GM18873 (cell line): ENCODE data around the gene WIPF1.
A peak's percentile ranks its signal among the peaks of the same experiment; 100 is the strongest.

Experiments
- ATAC-seq: cut with Tn5 transposase; IDR thresholded peaks from one replicate; pipeline ENCODE4 v1.9.1; 2021; ENCODE audit warnings: mild to moderate bottlenecking, moderate library complexity, moderate number of reproducible peaks; ENCODE audit not compliant: unreplicated experiment, low FRiP score

Gene WIPF1

DNA sequence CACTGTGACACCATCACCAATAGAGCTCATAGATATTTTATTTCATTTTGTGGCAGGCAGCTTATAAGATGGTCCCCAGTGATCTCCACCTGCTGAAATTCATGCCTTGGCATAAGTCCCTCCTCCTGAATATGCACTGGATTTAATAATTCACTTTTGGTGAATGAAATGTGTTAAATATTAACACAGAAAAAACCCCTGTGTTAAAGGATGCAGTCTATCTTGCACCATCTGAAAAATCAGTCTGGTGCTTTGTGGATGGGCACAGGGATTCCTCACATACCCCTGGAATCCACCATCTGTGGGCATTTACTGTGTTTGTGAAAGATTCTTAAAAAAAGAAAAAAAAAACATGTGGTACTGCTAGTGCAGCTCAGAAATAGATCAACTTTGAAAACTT, 26.1 kb upstream of the WIPF1 start:
- ATAC-seq: peak; percentile 60

DNA sequence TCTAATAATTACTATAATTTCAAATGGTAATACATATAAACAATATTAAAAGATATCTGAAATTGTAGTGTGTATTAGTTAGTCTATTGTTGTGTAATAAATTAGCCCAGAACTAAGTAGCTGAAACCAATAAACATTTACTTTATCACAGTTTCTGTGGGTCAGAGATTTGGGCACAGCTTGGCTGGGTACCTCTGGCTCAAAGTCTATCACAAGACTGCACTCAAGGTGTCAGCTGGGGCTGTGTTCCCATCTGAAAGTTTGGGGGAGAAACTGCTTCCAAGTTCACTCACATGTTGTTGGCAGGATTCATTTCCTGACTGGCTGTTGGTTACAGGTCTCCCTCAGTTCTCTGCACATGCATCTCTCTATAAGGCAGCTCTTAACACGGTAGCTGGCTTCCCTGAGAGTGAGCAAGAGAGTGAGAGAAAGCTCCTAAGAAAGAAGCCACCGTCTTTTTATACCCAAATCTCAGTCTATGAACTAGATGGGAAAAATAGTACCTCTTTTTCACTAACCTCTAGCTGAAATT, 25.6 kb upstream of the WIPF1 start:
- peak; percentile 12 for ATAC-seq

DNA sequence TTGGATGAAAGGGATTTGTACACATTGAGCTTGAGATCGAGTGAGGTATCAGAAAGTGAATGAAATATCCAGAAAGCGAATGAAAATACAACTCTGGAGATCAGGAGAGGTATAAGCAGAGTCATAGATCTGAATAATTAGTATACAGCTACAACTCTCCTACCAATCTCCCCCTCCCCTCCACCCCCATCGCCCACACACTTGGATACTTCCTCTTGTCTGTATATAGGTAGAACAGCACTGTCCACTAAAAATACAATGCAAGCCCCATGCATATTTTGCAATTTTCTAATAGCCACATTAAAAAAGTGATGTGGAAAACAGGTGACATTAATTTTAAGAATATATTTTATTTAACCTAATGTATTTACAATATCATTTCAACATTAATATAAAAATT, 23.7 kb upstream of the WIPF1 start:
- ATAC-seq: no peak

DNA sequence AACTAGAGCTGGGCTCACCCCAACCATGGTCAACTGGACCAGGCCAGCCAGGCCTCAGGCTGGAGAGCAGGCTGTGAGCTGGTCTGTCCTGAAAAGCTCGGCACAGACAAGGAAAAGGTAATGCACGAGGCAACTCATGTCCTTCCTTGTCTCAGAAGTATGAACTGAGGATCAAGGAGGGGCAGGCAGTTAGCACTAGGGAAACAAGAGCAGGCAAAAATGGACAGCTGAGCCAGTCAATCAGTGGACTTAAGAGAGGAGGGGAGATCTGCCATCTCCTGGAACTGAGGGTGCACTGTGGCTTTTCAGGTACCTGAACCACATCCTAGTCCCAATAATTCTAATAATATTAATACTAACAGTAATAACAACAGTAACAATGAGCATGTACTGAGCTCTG, 20.6 kb upstream of the WIPF1 start:
- ATAC-seq: no peak

DNA sequence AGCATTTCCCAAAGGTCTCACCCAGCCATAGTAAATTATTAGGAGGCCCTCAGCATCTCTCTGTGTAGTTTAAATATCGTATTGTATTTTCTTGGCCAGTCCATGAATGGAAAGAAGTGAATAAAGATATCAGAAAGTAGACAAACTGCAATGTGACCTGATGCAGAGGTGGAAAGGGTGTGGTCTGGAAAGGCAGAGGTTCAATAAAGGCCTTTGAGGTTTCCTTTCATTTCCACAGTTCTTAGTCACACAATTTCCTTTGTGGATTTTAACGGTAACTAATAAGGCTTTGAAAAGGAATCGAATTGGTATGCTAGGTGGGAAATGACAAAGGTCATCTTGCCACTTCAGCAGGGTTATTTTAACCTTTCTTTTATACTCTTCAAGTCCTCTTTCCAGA, 20.1 kb upstream of the WIPF1 start:
- ATAC-seq: no peak

DNA sequence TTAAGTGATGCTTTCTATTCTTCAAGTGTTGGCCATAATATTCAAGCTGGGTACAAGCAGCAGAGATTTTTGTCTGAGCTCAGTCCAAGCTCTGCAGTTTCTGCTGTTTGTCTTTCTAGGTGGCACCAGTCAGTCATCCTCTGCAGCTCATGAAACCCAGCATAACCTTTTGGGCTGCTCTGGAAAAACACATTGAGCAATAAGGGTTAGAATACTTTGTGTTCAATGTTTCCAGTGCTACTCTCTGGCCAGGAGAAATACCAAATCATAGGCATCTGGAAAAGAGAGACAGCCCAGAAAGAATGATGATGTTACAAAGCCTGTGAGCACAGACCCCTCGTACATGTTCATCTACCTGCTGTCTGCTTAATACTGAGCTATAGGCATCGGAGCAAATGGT, 19.5 kb upstream of the WIPF1 start:
- no peak for ATAC-seq

DNA sequence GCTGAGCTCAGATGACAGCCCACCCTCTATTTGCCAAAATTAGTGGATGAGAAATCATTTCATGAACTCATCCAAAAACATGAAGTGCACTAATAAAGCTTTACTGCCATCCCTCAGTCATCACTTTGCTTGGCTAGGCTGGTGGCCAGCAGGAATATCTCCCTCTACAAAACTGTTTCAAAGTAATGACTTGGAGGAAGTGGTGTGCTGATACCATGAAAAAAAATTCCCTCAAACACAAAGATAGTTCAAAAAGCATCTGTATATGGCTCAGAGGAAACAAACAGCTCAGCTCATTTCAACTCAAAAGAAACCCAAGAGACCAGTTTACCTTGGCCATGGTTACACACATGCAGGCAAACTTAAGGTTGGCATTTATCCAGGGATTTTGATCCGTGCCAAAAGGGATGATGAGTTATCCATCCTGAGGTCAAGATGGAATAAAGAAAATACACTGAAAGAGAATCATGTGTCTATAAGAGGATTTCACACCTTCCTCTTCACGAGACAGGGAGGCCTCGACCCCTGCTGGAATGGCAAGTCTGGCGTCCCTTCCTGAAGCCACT, 18.4 kb upstream of the WIPF1 start:
- no peak for ATAC-seq

DNA sequence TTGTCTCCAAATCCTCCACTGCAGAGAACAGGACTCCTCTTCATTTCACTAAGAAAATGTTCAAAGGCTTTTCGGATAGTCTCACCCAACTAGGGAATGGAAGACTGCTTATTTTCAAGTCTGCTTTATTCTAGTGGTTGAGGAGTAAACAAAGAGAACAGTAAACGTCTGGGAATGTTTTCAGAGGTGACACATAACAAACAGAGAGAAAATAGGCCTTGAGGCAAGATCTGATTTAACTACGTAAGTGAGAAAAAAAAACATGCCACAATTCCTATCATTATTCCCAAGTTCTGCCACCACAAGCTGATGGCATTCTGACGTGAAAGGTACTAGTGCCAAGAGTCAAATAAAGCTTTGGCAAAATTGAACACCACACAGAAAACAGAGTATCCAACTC, 16.7 kb upstream of the WIPF1 start:
- ATAC-seq: no peak

DNA sequence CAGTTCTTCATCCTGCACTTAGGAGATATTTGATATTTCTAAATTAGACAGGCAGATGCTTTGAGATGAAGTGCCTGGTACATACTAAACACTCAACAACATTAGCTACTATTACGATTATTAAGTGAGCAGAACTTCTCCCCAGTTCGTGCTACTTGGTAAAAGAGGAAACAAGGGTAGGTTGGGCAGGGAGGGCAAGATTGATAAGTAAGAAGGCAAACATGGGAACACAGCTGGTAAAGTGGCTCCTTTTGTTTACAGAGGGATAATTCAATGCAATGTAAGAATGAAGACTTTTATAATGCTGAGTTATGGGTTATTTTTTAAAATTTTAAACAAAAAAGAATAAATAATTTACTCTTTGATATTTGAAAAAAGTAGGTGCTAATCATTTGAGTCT, 15.9 kb upstream of the WIPF1 start:
- no peak for ATAC-seq

DNA sequence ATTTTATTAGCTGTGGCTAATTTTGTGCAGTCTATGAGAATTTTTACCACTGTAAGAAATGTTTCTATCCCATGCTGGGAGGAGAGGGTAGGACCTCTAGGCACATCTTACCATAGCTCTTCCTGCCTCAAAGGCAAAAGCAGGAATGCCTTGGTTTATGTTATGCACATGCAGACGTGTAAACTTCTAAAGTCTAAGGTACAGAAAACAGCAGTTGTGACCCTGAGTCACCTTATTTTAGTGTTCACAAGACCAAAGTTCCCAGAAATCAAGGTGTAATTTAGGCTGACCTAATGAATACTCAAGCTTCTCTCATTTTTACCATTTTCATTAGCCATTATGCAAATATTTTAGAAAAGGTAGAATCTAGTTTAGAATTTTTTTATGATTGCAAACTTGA, 15.4 kb upstream of the WIPF1 start:
- ATAC-seq: no peak

DNA sequence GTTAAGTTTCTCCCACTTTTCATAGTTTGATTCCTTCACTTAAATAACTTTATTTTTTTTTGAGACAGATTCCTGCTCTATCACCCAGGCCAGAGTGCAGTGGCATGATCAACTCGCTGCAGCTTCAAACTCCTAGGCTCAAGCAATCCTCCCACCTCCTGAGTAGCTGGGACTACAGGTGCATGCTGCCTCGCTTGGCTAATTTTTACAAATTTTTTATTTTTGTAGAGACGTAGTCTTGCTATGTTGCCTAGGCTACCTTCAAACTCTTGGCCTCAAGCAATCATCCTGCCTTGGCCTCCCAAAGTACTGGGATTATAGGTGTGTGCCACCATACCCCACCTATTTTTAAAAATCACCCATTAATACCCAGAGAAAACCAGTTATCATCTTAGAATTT, 14.2 kb upstream of the WIPF1 start:
- ATAC-seq: no peak

DNA sequence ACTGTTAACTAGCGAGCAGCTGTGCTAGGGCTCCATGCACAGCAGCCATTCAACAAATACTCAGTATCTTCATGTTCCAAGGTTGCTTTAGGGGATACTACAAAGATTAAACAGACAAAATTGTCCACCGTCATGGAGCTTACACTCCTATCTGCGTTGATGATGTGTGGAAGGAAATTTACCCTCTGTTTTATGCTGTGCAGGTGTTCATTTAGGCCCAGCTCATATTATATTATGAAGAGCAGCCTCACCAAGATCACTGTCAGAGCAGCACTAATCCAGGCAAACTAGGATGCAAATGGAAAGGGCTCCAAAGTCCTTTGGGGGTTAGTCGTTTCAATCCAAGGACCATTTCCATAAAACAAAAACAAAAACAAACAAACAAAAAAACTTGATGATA, 13.4 kb upstream of the WIPF1 start:
- ATAC-seq: no peak

DNA sequence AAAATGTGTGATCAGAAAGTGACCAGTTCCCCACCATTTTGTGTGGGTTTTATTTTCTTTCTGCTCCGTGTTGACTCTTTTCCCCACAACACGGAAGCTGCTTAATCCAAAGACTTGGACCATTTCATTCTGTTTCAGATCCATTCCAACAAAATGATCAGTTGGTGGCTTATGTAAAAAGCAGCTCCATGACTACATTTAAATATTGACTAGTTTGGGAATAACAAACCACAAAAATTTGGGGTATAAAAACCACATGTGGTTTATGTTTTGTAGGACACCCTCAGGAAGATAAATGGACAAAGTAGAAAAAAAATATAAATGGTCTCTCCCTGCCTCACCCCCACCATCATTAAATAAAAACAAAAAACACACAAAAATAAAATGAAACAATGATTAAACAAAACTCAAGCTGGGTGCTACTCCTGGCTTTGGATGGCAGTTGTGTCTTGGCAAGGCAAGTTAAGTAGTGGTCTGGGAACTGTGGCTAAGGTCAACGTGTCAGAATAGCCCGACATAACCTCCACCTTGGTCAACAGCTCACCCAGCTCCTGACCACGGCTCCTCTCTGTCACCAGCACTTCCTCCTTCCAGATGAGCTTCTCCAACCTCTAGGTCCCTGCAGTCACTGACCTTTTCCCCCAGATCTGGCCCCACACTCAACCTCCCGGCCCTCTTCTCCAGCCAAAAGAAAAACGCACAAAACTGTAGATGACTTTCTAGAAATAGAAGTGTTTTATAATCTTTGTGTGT, 12.8 kb upstream of the WIPF1 start:
- ATAC-seq: no peak

DNA sequence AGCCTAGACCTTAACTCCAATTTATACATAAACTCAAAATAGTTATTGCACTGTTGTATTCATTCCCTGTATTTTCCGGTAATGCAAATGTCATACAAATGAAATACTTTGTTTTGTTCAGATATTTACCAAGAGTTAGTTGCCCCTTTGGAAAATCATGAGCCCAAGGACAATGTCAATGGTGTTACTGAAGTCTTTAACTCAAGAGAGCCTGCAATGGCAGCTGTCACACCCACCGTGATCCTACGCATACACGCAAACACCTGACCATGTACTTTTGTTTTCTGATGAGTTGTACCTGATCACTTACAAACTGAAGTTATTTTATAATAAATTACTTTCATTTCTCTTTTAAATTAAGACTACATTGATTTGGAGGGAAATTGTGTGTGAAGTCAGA, 11.7 kb upstream of the WIPF1 start:
- no peak for ATAC-seq

DNA sequence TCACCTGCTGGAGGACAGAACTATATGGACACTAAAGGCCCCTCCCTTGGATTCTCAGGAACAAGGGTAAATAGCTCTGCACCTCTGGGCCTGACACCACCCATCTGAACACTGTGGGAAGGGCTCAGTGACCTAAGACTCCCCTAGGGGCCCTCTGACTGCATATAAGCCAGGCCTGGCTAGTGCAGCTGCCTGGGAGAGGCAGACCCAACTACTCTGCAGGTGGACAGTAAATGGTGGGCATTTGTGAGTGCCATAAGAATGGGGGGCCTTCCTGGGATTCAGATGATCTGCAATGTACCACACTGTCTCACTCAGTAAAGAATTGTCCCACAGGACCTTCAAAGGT, 11.2 kb upstream of the WIPF1 start:
- ATAC-seq: peak; percentile 26

DNA sequence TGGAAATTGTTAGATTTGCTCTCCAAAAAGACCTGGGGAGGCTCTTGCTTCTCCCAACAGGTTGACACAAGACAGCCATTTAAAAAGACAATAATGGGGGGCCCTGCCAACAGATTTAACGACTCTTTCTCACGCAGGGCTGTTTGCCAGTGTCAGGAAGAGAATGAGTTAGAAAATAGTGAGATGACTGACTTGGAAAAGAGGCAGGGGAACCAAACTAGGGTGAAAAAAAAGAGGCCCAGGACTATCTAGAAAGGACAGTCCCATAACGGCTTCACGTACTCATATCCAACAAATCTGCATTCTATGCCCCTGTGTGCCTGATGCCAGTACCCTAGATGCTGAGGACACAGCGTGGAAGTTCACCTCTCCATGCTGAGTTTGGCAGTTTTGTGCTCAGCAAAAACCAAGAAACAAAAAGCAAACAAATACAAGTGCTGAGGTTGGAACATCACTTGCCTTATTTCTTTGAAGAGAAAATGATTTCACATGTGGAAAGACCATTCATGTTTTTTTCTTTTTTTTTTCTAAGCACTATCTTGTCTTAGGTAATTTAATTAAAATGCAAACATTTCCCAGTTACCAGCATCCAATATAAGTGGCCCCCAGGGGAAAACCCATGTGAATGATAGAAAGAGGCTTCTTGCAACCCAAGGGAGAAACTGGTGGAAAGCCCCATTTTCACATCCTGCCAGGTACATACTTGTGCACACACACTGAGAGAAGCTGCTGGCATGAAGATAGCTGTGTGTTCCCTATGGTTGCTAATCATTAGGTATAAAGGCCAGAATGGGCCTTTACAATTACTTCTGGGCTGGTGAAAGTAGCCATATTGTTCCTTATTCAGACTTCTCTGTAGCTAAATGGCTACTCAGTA, 10.6 kb upstream of the WIPF1 start:
- peak; percentile 84 for ATAC-seq

DNA sequence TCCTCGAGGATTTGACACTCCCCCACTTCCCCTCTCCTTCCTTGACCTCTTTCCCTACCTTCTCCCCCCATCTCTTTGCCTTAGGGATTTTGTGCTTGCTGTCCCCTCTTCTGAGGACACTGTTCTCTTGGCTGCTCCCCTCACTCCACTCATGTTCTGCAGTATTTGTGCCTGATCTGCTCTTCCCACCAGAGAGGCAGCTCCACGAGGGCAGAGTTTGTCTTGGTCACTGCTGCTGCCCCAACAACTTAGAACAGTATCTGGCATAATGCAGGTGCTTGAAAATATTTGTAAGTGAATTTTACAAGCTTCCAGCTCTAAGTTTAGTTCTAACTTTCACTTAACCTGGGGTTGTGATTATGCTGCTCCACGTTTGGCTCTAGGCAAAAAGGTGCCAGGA, 10.0 kb upstream of the WIPF1 start:
- ATAC-seq: no peak

DNA sequence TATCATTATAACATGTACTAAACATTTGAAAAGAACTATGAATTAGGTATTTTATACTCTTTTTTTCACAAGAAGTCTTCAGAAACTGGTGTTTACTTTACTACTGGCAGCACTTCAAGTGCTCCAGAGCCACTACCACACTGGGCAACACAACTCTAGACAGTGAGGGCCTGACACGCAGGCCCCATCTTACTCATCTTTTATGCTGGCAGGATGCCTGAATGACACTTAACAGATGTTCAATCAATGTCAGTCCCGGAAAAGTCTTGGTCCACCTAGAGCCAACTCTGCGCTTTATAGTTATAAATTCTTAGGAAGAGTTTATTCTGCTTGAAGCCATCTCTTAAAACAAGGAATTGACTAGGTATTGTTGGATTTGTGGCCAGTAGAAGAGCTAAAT, 8.7 kb upstream of the WIPF1 start:
- ATAC-seq: no peak

DNA sequence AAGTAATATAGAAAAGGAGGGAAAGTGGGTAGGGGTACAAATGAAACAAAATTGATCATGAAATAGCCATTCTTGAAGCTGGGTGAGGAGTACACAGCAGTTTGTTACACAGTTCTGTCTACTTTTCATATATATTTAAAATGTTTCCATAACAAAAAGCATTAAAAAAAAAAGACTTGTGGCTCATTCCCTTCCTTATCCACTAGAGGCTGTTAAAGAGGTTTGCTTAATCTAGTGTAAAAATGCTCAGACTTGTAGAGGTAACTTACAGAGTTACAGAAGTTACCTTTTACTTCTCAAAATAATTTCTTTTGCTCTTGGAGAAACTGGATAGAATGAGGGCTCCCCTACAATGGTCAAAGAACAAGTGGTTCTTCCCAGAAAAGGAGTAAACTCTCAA, 8.1 kb upstream of the WIPF1 start:
- ATAC-seq: no peak

DNA sequence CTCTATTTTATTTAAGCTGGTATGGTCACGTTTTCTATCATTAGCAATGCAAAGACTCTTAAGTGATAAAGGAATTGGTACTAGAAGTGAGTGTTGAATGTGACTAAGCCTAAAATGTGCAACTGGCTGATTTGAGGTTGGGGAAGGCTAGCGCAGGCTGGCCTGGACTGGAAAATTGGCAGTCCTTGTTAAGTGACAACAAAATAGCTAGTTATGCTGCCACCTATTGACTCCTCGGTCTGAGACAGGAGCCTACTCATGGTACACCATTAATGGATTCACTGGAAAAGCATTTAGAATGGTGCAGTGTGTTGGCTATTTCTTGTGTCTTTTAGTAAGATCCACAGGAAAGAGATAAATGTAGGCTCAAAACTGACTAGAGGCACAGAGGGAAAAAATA, 5.7 kb upstream of the WIPF1 start:
- ATAC-seq: no peak

DNA sequence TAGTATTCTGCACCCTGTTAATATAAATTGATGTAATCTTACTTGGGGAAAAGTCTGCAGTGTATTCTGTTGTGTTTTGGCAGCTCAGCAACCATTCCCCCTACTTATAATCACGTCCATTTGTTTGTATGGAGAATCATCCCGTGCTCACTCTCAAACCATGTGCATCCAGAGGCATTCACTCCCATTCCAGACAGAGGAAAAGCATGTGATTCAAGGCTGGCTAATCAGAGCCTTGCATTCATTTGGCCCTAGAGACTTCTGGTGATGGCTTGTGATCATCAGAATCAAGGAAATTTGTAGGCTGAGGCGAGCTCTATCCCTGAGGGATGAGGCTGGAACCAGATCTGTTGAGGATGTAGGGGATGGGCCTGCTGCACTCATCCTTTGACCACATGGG, 5.1 kb upstream of the WIPF1 start:
- ATAC-seq: no peak

DNA sequence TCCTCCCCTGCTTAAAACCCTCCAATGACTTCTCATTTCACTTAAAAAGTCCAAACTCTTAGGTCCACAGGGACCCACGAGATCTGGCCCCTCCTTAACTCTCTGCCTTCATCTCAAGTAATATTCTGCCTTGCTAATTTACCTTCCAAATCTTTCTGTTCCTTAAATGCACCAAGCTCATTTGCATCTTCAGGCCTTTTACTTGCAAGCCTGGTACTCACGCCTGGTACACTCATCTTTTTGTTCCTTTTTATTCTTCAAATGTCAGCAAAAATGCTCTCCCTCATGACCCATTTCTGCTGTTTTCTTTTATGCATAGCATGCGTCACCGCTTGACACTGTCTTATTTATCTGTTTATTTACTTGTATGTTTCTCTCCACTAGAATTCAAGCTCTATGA, 2.7 kb upstream of the WIPF1 start:
- peak; percentile 37 for ATAC-seq
